GM21786 (cell line): Measurements from ENCODE around the gene ASPA.

Experiments
- ATAC-seq: cut with Tn5 transposase; IDR thresholded peaks from one replicate; pipeline ENCODE4 v1.9.1; 2021; ENCODE audit not compliant: unreplicated experiment

The ASPA gene

DNA sequence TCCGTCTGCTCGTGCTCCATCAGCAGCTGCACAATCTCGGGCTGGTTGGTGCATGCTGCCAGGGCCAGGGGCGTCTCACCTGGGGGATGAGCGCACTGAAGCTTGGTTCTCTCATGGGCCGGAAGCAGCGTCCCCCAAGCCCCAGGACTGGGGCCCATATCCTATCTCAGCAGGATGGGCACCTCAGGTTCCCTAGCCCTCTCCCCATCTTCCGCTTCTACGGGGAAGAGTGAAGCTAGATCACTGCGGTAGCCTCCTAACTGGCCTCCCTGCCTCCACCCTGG, 57.0 kb downstream of the ASPA start:
- ATAC-seq, result no peak

DNA sequence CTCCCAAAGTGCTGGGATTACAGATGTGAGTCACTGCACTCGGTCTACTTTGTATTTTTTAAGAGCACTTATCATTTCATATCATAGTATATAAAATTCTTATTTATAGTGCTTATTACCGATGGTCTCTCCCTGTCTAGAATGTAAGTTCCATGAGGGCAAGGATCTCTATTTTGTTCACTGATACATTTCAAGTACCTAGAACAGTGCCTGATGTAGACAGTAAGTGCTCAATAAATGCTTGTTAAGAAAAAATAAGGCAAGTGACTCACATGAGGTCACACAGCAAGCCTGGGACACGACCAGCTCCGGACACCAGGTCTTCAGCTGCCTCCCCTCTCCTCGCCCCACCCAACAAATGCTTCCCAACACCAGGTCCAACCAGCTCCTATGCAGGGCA, 58.0 kb downstream of the ASPA start:
- no peak for ATAC-seq

DNA sequence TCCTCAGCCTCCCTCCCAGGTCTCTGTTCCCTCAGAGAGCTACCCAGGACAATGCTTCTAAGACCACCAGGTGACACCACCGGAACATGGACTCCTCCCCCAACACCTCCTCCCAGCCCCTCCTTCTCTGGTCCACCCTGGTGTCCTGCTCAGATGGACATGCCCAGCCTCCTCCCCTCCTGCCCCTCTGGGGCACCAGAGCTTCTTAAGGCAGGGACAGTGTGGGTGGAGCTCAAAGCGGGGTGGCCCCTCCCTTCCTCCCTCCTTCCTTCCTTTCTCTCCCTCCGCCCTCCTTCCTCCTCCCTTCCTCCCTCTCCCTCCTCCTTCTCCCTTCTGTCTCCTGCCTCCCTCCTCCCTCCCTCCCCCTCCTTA, 59.1 kb downstream of the ASPA start:
- no peak for ATAC-seq

DNA sequence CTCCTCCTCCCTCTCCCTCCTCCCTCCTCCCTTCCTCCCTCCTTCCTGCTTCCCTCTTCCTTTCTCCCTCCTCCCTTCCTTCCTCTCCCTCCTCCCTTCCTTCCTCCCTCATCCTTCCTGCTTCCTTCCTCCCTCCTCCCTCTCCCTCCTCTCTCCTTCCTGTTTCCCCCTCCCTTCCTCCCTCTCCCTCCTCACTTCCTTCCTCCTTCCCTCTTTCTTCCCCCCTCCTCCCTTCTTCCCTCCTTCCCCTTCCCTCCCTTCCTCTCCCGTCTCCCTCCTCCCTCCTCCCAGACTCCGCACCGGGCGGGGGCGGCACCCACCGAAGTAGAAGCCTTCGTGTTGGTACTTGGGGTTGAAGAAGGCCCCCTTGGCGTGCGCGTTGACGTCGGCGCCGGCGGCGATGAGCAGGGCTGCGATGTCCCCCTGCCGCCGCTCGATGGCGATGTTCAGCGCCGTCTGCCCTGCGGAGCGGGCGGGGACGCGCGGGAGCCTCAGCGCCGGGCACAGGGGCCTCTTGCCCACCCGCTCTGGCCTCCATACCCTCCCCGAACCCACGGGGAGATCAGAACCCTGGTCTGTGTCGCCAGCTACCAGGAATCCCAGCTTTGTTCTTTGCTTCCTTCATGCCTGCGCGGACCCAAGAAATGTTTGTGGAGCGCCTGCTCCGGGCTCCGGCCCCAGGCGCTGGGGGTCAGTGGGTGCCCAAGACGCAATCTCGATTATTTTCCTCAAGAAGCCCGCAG, 59.6 kb downstream of the ASPA start:
- no peak for ATAC-seq

DNA sequence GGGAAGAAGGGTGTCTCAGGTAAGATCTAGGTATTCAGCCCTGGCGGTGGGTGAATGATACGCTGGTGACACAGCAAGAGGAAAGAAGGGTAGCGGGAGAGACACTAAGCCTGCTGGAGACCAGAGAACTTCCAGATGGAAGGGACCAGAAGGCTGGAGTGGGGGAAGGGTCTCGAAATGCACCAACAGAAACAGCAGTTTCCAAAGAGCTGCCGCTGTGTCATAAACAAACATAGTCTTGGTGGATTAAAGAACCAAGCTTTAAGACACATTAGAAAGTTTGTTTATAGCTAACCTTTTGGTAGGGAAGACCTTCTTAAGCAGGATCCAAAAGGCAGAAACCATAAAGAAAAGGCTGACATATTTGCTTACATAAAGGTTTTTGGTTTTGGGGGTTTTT, 60.9 kb downstream of the ASPA start:
- ATAC-seq, result no peak

DNA sequence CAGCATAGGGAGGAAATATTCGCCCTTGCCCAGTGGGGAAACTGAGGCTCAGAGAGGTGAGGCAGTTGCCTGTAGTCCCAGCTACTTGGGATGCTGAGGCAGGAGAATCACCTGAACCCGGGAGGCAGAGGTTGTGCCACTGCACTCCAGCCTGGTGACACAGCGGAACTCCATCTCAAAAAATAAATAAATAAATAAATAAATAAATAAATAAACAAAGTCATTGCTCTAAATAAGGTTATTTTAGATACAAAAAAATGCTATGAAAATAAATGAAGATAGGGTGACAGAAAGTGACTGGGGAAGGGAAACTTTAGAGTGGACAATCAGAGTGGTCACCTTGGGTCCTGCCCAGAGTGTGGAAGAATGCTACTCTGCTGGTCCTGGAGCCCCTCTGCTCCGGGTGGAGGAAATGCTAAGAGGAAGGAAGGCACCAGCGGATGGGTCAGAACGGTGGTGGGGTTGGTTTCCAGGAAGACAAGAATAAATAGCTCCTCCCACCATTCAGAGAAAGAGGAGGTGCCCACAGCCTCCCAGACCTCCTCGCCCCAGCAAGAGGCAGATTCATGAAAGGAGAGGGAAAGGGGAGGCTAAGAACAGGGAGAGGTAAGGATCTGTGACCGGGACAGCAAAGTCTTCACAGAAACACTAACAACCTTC, 64.2 kb downstream of the ASPA start:
- ATAC-seq, result no peak

DNA sequence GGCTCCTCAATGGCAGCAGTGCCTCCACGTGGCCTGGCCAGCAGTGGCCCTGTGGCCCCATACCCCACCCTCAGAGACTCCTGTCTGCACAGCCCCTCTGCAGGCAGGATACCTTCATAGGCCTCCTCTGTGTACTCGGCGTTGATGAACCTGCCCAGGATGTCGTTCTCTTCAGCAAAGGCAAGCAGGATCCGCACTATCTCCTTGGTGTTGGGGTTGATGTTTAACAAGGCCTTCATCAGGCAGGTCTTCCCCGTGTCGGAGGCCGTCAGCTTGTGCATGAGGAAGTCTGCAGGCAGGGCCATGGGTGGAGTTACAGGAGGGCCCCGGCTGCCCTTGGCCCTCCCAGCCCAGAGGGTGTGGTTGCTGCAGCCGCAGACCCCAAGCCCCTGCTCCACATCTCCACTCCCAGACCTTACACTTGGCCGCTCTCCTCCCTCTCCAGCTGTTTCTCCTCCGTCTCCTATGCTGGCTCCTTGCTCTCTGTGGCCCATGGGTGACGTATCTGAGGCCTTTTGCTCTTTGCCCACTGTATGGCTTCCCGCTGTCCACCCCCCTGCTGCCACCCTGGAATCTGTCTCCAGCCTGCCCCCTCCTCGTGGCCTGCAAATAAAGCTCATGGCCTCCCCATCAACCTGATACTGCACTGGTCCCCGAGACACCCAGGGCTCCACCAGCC, 66.8 kb downstream of the ASPA start:
- no peak for ATAC-seq

DNA sequence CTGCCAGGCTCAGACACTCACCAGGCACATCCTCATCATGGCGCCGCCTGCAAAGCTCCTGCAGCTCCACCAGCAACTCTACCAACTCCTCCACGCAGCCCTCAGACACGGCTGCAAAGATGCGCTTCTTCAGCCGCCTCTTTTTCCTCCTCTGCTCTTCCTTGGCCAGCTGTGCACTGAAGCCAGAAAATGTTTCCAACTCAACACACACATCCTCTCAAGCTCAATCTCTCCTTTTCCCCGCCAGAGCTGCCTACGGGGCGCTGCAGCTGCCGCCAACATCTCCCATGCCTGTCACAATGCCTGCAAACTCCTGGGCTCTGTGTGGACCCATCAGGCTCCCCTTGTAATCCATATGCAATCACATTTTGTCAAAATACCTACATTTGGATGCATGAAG, 67.7 kb downstream of the ASPA start:
- ATAC-seq, result no peak

DNA sequence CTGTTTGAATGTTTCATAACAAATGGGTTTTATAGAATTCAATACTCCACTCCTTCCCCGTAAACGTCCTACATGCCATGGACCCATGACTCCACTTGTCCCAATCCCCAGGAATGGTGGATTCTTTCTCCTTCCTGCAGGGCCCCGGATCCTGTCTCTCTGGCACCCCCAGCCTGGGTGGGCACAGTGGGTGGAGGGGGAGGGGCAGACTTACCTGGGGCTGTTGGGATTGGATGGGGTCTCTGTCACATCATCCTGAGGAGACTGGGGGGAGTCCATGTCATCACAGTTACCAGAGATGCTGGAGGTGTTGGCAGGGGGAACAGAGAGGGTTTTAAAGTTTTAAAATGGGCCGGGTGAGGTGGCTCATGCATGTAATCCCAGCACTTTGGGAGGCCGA, 68.6 kb downstream of the ASPA start:
- ATAC-seq, result no peak

DNA sequence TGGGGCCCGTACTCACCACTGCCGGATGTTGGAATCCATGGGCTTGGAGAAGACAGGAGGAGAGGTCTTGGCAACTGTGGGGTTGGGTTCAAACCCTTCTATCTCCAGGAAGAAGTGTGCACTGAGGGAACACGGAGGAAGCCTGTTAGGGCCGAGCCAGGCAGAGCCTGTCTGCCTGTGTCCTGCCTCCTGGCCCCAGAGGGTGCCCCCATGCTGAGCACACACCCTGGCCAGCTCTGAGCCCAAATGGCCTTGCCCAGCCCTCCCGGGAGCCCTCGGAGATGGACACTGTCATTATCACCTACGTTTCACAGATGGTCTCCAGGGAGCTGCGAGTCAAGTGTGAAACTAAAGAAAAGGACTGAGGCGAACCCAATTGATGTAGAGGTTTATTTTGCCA, 69.4 kb downstream of the ASPA start:
- ATAC-seq, result no peak

DNA sequence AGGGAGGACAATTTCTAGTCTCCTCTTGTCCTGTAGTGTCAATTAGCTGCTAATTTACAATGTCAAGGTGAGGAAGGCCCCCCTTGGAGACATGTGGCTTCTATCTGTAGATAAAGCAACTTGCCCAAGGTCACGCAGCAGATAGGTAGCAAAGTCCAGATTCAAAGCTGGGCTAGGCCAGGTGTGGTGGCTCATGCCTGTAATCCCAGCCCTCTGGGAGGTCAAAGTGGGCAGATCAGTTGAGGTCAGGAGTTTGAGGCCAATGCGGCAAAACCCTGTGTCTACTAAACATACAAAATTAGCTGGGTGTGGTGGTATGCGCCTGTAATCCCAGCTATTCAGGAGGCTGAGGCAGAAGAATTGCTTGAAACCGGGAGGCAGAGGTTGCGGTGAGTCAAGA, 70.7 kb downstream of the ASPA start:
- no peak for ATAC-seq

DNA sequence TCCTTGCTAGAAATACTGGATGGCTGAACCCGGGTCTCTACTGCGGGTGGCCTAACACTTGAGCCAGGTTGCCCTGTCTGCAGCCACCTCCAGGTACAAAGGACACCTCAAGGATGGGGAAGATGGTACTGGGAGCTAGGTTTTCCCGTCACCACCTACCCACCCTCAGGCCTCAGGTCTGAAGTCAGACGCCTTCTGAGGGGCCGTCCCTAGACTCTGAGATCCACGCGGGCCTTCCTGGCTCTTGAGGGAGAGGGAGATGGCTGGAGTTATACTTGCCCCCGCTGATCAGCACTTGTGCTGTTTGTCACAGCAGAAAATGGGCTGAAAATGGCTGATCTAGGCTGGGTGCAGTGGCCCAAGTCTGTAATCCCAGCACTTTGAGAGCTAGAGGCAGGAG, 71.2 kb downstream of the ASPA start:
- ATAC-seq, result no peak

DNA sequence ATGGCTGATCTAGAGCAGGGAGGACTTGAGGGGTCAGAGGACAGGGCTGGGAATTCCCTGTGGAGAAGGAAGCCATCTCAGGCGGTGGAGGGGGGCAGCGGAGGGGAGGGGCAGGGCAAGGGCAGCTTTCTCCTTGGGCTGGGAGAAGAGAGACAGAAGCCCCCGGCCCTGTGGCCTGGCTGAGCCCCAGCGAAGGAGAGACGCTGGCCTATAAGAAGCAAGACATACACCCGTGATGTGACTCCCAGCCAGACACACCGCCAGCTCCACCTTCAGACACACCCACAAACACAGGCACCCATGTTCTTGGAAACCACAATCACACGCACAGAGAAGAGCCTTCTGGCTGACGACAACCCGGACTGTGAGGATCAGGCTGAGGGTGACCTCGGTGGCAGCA, 71.8 kb downstream of the ASPA start:
- ATAC-seq, result no peak

DNA sequence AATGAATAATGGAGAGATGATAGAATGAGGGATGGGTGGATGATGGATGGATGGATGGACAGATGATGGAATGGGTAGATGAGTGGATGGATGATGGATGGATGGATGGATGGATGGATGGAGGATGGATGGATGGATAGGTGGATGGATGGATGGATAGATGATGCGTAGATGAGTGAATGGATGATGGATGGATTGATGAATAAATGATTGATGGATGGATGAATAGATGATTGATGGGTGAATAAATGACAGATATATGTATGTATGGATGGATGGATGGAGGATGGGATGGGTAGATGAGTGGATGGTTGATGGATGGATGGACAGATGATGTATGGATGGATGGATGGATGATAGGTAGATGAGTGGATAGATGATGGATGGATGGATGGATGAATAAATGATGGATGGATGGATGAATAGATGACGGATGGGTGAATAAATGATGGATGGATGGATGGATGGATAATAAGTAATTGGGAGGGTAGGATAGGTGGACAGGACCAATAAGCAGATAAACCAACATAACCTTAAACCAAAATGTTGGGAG, 73.9 kb downstream of the ASPA start:
- no peak for ATAC-seq

DNA sequence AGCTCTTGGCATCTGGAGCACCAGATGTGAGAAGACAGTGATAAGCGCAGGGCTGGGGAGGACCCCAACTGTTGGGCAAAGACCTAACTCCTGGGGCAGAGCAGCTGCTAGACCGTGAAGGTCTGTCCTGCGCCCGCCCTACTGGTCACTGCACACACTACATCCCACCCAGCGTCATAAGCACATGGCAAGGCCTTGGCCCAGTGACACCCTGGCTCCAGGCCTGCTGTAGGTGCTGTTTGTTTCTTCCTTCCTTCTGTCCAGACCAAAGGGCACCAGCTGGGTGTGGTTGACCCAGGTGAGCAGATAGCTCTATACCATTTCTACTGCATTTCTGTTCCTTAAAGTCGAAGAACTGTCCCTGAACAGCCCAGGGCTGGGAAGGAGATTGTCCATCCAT, 75.4 kb downstream of the ASPA start:
- no peak for ATAC-seq

DNA sequence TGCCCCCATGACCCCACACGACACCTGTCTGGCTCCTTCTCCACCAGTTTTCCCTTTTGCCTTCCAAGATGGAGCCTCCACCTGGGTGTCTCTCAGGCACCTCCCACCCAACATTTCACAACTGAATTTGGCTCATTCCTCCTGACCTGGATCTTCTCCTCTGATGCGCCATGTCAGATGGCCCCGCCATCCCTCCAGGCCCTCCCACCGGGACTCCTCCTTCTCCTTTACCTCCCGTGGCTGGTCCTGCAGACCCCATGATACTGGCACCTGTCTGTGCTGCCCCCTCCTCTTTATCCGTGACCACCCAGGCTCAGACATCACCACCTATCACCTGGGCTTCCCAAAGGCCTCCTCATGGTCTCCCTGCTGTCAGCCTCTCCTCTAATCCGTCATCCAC, 77.1 kb downstream of the ASPA start:
- ATAC-seq, result no peak
